ENCODE results near the gene VWA8.

VWA8 gene

DNA sequence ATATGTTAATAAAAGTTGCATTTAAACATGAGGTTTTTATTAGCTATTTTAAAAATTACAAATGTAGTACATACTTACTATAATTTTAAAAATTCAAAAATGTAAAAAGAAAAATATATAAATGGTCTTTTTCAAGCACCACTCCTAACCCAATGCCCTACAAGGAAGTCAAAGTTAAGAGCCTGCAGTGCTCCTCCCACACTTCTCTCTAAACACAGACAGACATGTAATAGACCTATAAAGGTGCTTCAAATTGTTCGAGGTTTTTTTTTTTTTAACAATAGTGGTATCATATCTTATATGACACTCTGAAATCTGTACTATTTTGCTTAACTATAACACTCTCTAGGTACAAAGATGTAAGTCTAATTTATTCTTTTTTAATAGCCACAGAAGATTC lies 25.4 kb downstream of the VWA8 start:
- Histone ChIP-seq H3K27me3 (ENCODE audit: control insufficient read depth, low read length) (no peaks in the 10 kb centered on the region), H3K4me2 (ENCODE audit: low read length) (no peak overlapping the region), H3K27ac (ENCODE audit: low read depth, low read length) (no peak overlapping the region), H3K79me2 (ENCODE audit: control insufficient read depth, low read length) (peaks cover 3% of the 10 kb centered on the region; the same call in 1 of the 2 replicates), H3K36me3 (ENCODE audit: control insufficient read depth, low read length) (0 out of 2 replicates have a peak, but pooled peaks cover 3% of the 10 kb centered on the region), H4K20me1 (ENCODE audit: control insufficient read depth, insufficient read depth, low read depth, low read length) (no peaks in the 10 kb centered on the region), H3K9me3 (ENCODE audit: control insufficient read depth, insufficient read depth, low read length) (no peaks in the 10 kb centered on the region), H3K9me2 (replicated peaks; ENCODE audit: control insufficient read depth, low read length) (no peaks in the 10 kb centered on the region), H3K4me3 (ENCODE audit: low read length) (no peak overlapping the region), H3F3A (ENCODE audit: control insufficient read depth, insufficient read depth) (no peaks in the 10 kb centered on the region), H3K4me1 (ENCODE audit: control insufficient read depth, low read length) (no peaks in the 10 kb centered on the region)
- no peak for TF ChIP-seq EZH2phosphoT487 (IDR thresholded peaks at IDR 0.05; ENCODE audit: borderline replicate concordance, low read length)
- TF ChIP-seq, protein P1, sequence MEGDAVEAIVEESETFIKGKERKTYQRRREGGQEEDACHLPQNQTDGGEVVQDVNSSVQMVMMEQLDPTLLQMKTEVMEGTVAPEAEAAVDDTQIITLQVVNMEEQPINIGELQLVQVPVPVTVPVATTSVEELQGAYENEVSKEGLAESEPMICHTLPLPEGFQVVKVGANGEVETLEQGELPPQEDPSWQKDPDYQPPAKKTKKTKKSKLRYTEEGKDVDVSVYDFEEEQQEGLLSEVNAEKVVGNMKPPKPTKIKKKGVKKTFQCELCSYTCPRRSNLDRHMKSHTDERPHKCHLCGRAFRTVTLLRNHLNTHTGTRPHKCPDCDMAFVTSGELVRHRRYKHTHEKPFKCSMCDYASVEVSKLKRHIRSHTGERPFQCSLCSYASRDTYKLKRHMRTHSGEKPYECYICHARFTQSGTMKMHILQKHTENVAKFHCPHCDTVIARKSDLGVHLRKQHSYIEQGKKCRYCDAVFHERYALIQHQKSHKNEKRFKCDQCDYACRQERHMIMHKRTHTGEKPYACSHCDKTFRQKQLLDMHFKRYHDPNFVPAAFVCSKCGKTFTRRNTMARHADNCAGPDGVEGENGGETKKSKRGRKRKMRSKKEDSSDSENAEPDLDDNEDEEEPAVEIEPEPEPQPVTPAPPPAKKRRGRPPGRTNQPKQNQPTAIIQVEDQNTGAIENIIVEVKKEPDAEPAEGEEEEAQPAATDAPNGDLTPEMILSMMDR (IDR thresholded peaks at IDR 0.05; ENCODE audit: low read depth, low read length, poor library complexity, severe bottlenecking): no peak

DNA sequence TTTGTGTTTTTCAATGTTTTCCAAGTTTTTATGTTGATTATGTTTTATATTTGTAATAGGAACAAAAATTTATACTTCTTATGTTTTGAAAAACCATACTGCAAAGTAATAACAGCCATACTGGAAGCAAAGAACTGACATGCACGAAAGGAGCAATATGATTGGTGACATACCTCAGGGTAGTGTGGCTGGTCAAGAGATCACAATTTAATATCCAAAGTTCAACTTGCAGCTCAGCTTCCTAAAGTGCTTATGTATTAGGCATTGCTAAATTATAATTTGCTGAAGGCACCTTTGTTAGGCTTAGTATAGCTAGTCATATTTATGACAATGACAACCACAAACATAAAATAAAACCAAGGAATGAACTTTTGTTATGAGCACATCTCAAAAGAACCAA lies 25.9 kb downstream of the VWA8 start:
- TF ChIP-seq EZH2phosphoT487 (IDR thresholded peaks at IDR 0.05; ENCODE audit: borderline replicate concordance, low read length): no peak
- TF ChIP-seq, protein P1 (IDR thresholded peaks at IDR 0.05; ENCODE audit: low read depth, low read length, poor library complexity, severe bottlenecking): no peak
- Histone ChIP-seq H3K9me3 (ENCODE audit: control insufficient read depth, insufficient read depth, low read length) (no peaks in the 10 kb centered on the region), H3K4me1 (ENCODE audit: control insufficient read depth, low read length) (no peaks in the 10 kb centered on the region), H3K9me2 (replicated peaks; ENCODE audit: control insufficient read depth, low read length) (no peaks in the 10 kb centered on the region), H3K79me2 (ENCODE audit: control insufficient read depth, low read length) (peaks cover 3% of the 10 kb centered on the region; the same call in 1 of the 2 replicates), H3K27me3 (ENCODE audit: control insufficient read depth, low read length) (no peaks in the 10 kb centered on the region), H3K4me3 (ENCODE audit: low read length) (no peak overlapping the region), H3K36me3 (ENCODE audit: control insufficient read depth, low read length) (0 out of 2 replicates have a peak, but pooled peaks cover 3% of the 10 kb centered on the region), H3K27ac (ENCODE audit: low read depth, low read length) (no peak overlapping the region), H4K20me1 (ENCODE audit: control insufficient read depth, insufficient read depth, low read depth, low read length) (no peaks in the 10 kb centered on the region), H3K4me2 (ENCODE audit: low read length) (no peak overlapping the region), H3F3A (ENCODE audit: control insufficient read depth, insufficient read depth) (no peaks in the 10 kb centered on the region)

DNA sequence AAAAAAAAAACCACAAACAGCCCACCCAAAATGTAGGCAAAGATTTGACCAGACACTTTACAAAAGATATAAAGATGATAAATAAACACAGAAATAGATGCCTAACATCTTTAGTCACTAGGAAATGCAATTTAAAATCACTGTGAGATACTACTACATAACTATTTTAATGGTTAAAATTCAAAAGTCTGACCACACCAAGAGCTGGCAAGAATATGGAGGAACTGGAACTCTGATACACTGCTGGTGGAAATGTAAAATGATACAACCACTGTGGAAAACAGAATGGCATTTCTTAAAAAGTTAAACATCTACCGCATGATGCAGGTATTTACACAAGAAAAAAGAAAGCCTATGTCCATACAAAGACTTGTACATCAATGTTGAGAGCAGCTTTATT lies 26.8 kb downstream of the VWA8 start:
- Histone ChIP-seq H3K4me3 (ENCODE audit: low read length) (no peak overlapping the region), H3K9me3 (ENCODE audit: control insufficient read depth, insufficient read depth, low read length) (no peaks in the 10 kb centered on the region), H3K79me2 (ENCODE audit: control insufficient read depth, low read length) (no peaks in the 10 kb centered on the region; the same call in 1 of the 2 replicates), H3K27me3 (ENCODE audit: control insufficient read depth, low read length) (no peaks in the 10 kb centered on the region), H3K36me3 (ENCODE audit: control insufficient read depth, low read length) (0 out of 2 replicates have a peak, but pooled peaks cover 3% of the 10 kb centered on the region), H3K9me2 (replicated peaks; ENCODE audit: control insufficient read depth, low read length) (no peaks in the 10 kb centered on the region), H3F3A (ENCODE audit: control insufficient read depth, insufficient read depth) (no peaks in the 10 kb centered on the region), H3K4me1 (ENCODE audit: control insufficient read depth, low read length) (no peaks in the 10 kb centered on the region), H3K4me2 (ENCODE audit: low read length) (no peak overlapping the region), H4K20me1 (ENCODE audit: control insufficient read depth, insufficient read depth, low read depth, low read length) (no peaks in the 10 kb centered on the region), H3K27ac (ENCODE audit: low read depth, low read length) (no peak overlapping the region)
- no peak for TF ChIP-seq EZH2phosphoT487 (IDR thresholded peaks at IDR 0.05; ENCODE audit: borderline replicate concordance, low read length)
- TF ChIP-seq, protein P1 (IDR thresholded peaks at IDR 0.05; ENCODE audit: low read depth, low read length, poor library complexity, severe bottlenecking): no peak
